Mesendoderm (in vitro differentiated cells): ENCODE results near the gene MYH10. TPM values are rescaled to one million over a fixed set of nuclear protein-coding genes. Genes with fewer than 3 reads are reported as not detected.
A peak's percentile ranks its signal among the peaks of the same experiment; 100 is the strongest.

Experiments
- DNase-seq: peaks from one replicate; pipeline ENCODE4 v3.0.0; 2013
- H2AK5ac ChIP-seq: 2 replicates; pipeline ENCODE4 v1.6.1; 2013; ENCODE audit warnings: low read length, inconsistent platforms
- H2BK120ac ChIP-seq: 2 replicates; pipeline ENCODE4 v1.6.1; 2013; ENCODE audit warnings: low read depth, mild to moderate bottlenecking, low read length, moderate library complexity, mixed read lengths
- H2BK15ac ChIP-seq: replicated peaks from 2 replicates; pipeline ENCODE4 v1.6.1; 2013; ENCODE audit warnings: low read depth, mild to moderate bottlenecking, moderate library complexity
- H2BK5ac ChIP-seq: 2 replicates; pipeline ENCODE4 v1.6.1; 2013; ENCODE audit warnings: low read length, inconsistent platforms
- H3K18ac ChIP-seq: 2 replicates; pipeline ENCODE4 v1.6.1; 2013; ENCODE audit warnings: mild to moderate bottlenecking, low read length, mixed read lengths
- H3K23ac ChIP-seq: one replicate; pipeline ENCODE4 v1.6.1; 2013; ENCODE audit warnings: low read length
- H3K27ac ChIP-seq: 2 replicates; pipeline ENCODE4 v1.5.1; 2013; ENCODE audit warnings: low read depth, mild to moderate bottlenecking, inconsistent platforms, low read length, moderate library complexity
- H3K27me3 ChIP-seq: 2 replicates; pipeline ENCODE4 v1.6.1; 2013; ENCODE audit warnings: low read length, control low read depth, mild to moderate bottlenecking, inconsistent platforms; ENCODE audit not compliant: insufficient read depth, poor library complexity
- H3K36me3 ChIP-seq: 2 replicates; pipeline ENCODE4 v1.6.1; 2013; ENCODE audit warnings: low read length, inconsistent platforms; ENCODE audit not compliant: control insufficient read depth, insufficient read depth
- H3K4ac ChIP-seq: one replicate; pipeline ENCODE4 v1.6.1; 2013; ENCODE audit warnings: low read depth, mild to moderate bottlenecking, low read length, moderate library complexity
- H3K4me1 ChIP-seq: 2 replicates; pipeline ENCODE4 v1.6.1; 2013; ENCODE audit warnings: low read depth, low read length, inconsistent platforms; ENCODE audit not compliant: control insufficient read depth
- H3K4me2 ChIP-seq: 2 replicates; pipeline ENCODE4 v1.6.1; 2013; ENCODE audit warnings: low read length
- H3K4me3 ChIP-seq: 2 replicates; pipeline ENCODE4 v1.5.1; 2013; ENCODE audit warnings: mild to moderate bottlenecking, low read length
- H3K56ac ChIP-seq: one replicate; pipeline ENCODE4 v1.6.1; 2013; ENCODE audit warnings: low read length
- H3K79me1 ChIP-seq: 2 replicates; pipeline ENCODE4 v1.6.1; 2013; ENCODE audit warnings: low read length, inconsistent platforms
- H3K79me2 ChIP-seq: 2 replicates; pipeline ENCODE4 v1.6.1; 2013; ENCODE audit warnings: mild to moderate bottlenecking, low read length; ENCODE audit not compliant: control insufficient read depth, insufficient read depth
- H3K9ac ChIP-seq: 2 replicates; pipeline ENCODE4 v1.6.1; 2013; ENCODE audit warnings: low read length, inconsistent platforms
- H4K5ac ChIP-seq: one replicate; pipeline ENCODE4 v1.6.1; 2013; ENCODE audit warnings: low read length
- H4K8ac ChIP-seq: one replicate; pipeline ENCODE4 v1.6.1; 2013; ENCODE audit warnings: low read depth, mild to moderate bottlenecking, control low read depth, low read length, moderate library complexity
- WGBS: extraction: QIAGEN DNeasy Blood & Tissue Kit; methylation state at CpG from one replicate; pipeline ENCODE4 v1.1.7; 2013; ENCODE audit warnings: low lambda C conversion rate, missing lambda C conversion rate; ENCODE audit not compliant: insufficient coverage; ENCODE audit errors: extremely low coverage; 5-methylcytosine and 5-hydroxymethylcytosine counted together
- polyA plus RNA-seq, 2 experiments: library from polyadenylated mRNA; stranded (reverse); fragments of 200-250 nt; gene quantifications; one replicate each; pipeline ENCODE4 v1.2.3, GENCODE V29; 2013

MYH10 gene
- polyA plus RNA-seq (2013, experiment 1 of 2): 90.4 TPM
- polyA plus RNA-seq (2013, experiment 2 of 2): 88.2 TPM

DNA sequence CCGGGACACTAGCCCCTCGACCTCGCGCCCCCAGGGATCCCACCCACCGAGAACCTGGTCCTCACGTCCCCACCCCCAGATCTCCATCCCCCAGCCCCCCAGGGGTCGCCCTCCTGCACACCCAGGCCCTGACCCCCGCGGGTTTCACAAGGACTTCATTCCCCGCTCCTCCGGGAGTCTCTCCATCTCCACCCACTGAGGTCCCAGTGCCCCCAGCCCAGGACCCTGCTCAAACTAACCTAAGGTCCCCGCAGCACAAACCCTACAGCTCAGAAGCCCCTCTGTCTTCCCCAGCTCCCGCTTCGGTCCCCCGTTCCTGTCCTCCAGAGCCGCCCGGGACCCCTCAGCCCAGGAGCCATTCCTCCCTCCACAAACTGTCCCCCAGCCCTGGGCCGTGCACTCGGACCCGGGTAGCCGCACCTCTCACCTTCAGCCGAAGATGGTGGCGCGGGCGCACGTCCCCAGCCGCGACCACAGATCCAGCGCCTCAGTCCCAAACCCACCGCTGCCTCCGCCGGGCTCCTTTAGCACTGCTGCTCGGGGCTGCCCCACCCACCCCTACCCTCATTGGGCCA lies at the start of gene MYH10:
TSS of gene MYH10 (minus strand) at position 499 of the 575 bp plus-strand sequence. CDS start 7,479 bp downstream, outside the sequence.
- H3K56ac ChIP-seq: peak within 1 kb of the TSS; percentile 97
- H3K79me1 ChIP-seq: peaks cover 7% of the 10 kb centered on the region
- no CpG with 5 or more reads among the region's 33 CpGs for WGBS
- H3K23ac ChIP-seq: peak within 1 kb of the TSS; percentile 95
- peak within 1 kb of the TSS; percentile 97 for H3K27ac ChIP-seq
- H4K5ac ChIP-seq: no peak within 1 kb of the TSS
- H2BK15ac ChIP-seq: no peak within 1 kb of the TSS
- H3K4me3 ChIP-seq: peak within 1 kb of the TSS; percentile 95
- peak within 1 kb of the TSS; percentile 96 for H3K9ac ChIP-seq
- H2AK5ac ChIP-seq: no peak within 1 kb of the TSS
- H3K18ac ChIP-seq: peak within 1 kb of the TSS; percentile 71
- no peak for DNase-seq
- H3K4me1 ChIP-seq: peaks cover 12% of the 10 kb centered on the region
- no peak within 1 kb of the TSS for H4K8ac ChIP-seq
- no peaks in the 10 kb centered on the region for H3K27me3 ChIP-seq
- H2BK5ac ChIP-seq: peak within 1 kb of the TSS; percentile 72
- H3K4me2 ChIP-seq: peak within 1 kb of the TSS; percentile 69
- H2BK120ac ChIP-seq: no peak within 1 kb of the TSS
- H3K36me3 ChIP-seq: no peaks in the 10 kb centered on the region
- peak within 1 kb of the TSS; percentile 74 for H3K4ac ChIP-seq
- H3K79me2 ChIP-seq: peaks cover 40% of the 10 kb centered on the region

DNA sequence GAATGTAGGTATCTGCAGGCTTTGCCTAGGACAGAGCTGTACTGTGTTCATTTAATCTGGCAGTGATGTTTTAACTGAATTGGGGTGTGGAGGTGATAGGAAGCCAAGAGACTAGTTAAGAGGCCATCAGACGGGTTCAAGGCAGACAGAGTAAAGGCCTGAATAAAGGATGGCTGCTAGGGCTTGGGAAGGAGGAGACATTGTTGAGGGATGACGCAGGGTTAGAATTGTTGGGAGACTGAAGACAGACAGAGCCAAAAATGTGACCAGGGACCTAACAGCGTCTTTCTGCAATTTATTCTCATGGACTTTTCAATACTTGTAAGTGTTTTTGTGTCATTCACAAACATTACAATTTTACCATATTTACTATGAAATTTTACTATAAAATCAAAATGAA lies 48.6 kb upstream of the MYH10 start:
- WGBS: no CpG with 5 or more reads among the region's 3 CpGs
- no peak overlapping the region for H3K9ac ChIP-seq
- no peak overlapping the region for H3K4me3 ChIP-seq
- no peaks in the 10 kb centered on the region for H3K36me3 ChIP-seq
- no peaks in the 10 kb centered on the region for H3K79me1 ChIP-seq
- peaks cover 1% of the 10 kb centered on the region for H3K4me1 ChIP-seq
- H3K79me2 ChIP-seq: no peaks in the 10 kb centered on the region
- no peak overlapping the region for H3K27ac ChIP-seq
- no peak overlapping the region for H2AK5ac ChIP-seq
- H3K4me2 ChIP-seq: no peak overlapping the region
- no peak overlapping the region for H2BK120ac ChIP-seq
- H2BK15ac ChIP-seq: no peak overlapping the region
- no peak overlapping the region for H4K8ac ChIP-seq
- no peak overlapping the region for H4K5ac ChIP-seq
- no peaks in the 10 kb centered on the region for H3K27me3 ChIP-seq
- DNase-seq: no peak
- H3K18ac ChIP-seq: no peak overlapping the region
- H3K56ac ChIP-seq: no peak overlapping the region
- H3K23ac ChIP-seq: no peak overlapping the region
- no peak overlapping the region for H2BK5ac ChIP-seq
- no peak overlapping the region for H3K4ac ChIP-seq

DNA sequence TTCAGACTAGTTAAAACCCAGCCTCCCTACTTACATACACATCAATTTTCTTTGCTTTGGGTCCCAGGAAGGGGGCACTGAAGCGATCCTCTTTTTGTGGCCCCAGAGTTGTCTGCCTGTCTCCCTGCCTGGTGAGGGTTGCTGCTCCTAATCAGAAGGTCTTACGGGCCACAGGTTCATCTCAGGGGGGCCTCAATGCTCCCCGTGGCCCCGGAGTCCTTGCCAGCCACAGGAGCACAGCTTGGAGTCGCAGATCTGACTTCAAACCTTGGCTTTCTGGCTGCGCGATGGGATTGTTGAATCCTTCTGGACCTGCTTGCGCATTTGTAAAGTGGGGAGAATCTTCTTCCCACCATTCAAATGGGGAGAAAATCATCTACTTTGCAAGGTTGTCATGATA lies 44.8 kb upstream of the MYH10 start:
- Histone ChIP-seq H3K79me2 (no peaks in the 10 kb centered on the region), H2BK15ac (no peak overlapping the region), H4K8ac (no peak overlapping the region), H2BK120ac (no peak overlapping the region), H3K27ac (no peak overlapping the region), H2AK5ac (no peak overlapping the region), H3K4me3 (no peak overlapping the region), H4K5ac (no peak overlapping the region), H3K23ac (no peak overlapping the region), H3K56ac (no peak overlapping the region), H3K36me3 (no peaks in the 10 kb centered on the region), H3K79me1 (no peaks in the 10 kb centered on the region), H3K9ac (no peak overlapping the region), H3K4me1 (peaks cover 3% of the 10 kb centered on the region), H2BK5ac (no peak overlapping the region), H3K4ac (no peak overlapping the region), H3K18ac (no peak overlapping the region), H3K4me2 (no peak overlapping the region), H3K27me3 (no peaks in the 10 kb centered on the region)
- no peak for DNase-seq
- WGBS: no CpG with 5 or more reads among the region's 8 CpGs

DNA sequence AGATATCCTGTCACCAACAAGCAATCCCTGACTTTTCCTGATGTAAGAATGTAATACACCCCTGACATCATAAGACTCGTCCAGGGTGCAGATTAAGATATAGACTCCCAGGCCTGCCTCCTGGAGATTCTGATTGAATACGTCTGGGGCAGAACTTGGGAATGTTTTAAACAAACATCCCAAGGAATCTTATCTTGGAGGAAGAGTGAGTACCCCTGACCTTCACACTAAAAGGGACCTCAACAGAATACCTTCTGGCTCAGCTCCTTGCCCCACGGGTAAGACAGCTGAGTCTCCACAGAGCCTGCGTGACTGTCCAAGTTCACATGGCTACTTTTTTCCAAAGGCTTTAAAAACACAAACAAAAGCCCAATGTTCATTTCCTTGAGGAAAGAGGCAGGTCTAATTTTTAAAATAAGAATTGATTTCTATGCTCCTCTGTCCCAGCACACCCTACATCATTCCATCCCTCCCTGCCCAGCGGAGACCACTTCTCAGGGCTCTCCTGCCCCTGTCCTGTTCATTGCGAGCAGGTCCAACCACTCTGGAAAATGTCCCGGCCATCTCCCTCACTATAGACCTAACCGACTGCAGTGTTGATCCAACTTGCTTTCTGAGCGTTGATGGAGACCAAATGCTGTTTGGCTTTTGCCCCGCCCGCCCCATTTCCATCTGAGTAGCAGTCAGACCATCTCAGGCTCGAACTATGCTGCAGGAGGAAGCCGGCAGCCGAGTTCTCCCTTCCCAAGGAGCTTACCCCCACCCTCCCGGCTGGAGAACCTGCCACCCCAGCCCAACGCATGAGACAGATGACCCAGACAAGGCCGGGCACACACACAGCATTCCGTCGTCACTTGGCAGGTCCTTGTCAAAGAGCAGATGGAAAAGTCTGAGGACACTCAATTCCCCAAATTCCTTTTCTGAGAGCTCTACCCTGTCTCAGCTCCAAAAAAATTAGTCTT lies 44.1 kb upstream of the MYH10 start:
- Histone ChIP-seq H3K36me3 (no peaks in the 10 kb centered on the region), H2BK120ac (no peak overlapping the region), H3K79me1 (no peaks in the 10 kb centered on the region), H3K79me2 (no peaks in the 10 kb centered on the region), H3K27me3 (no peaks in the 10 kb centered on the region), H2AK5ac (no peak overlapping the region), H3K27ac (no peak overlapping the region), H3K4ac (no peak overlapping the region), H3K9ac (no peak overlapping the region), H3K23ac (no peak overlapping the region), H3K18ac (no peak overlapping the region), H2BK5ac (no peak overlapping the region), H4K5ac (no peak overlapping the region), H3K4me2 (no peak overlapping the region), H3K56ac (no peak overlapping the region), H4K8ac (no peak overlapping the region), H3K4me3 (no peak overlapping the region), H3K4me1 (peaks cover 3% of the 10 kb centered on the region), H2BK15ac (no peak overlapping the region)
- DNase-seq: no peak
- WGBS: no CpG with 5 or more reads among the region's 19 CpGs

DNA sequence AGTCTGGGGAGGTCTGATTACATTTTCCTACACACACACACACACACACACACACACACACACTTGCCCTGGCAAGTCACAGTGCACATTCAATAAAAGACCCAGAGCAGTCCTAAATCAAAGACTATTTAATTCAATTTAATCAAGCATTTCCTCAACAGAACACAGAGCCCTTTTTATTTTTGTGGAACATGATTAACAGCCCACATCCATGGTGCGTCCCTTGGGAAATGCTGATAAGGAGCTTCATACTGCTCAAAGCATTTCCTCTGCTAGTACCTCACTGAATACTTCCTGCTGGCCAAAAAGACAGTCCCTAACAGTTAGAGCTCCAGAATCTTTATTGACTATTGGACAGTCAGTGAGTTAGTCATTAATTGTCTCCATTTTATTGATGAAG lies 43.1 kb upstream of the MYH10 start:
- Histone ChIP-seq H3K79me2 (no peaks in the 10 kb centered on the region), H2BK120ac (no peak overlapping the region), H4K5ac (no peak overlapping the region), H3K23ac (peak overlapping the region; percentile 9), H3K18ac (no peak overlapping the region), H3K4me1 (peaks cover 3% of the 10 kb centered on the region), H3K27ac (no peak overlapping the region), H3K4me2 (no peak overlapping the region), H2BK15ac (no peak overlapping the region), H2AK5ac (no peak overlapping the region), H3K4me3 (no peak overlapping the region), H3K4ac (peak overlapping the region; percentile 18), H3K79me1 (no peaks in the 10 kb centered on the region), H3K9ac (no peak overlapping the region), H4K8ac (no peak overlapping the region), H2BK5ac (no peak overlapping the region), H3K27me3 (no peaks in the 10 kb centered on the region), H3K36me3 (no peaks in the 10 kb centered on the region), H3K56ac (no peak overlapping the region)
- no peak for DNase-seq
- no CpG with 5 or more reads among the region's 1 CpG for WGBS
